Activated naive CD4-positive, alpha-beta T cell (primary cell): Measurements from ENCODE around the gene SAMD11.
"Not testable (repeated sequence)": the region's sequence is repeated elsewhere in the genome, so short reads cannot be mapped to it uniquely, and the experiment has no call there.

Source experiments
- DNase-seq, 4 experiments: peaks; one replicate each; lab custom pipeline; 2025; lab: John Stamatoyannopoulos, UW

The SAMD11 gene

DNA sequence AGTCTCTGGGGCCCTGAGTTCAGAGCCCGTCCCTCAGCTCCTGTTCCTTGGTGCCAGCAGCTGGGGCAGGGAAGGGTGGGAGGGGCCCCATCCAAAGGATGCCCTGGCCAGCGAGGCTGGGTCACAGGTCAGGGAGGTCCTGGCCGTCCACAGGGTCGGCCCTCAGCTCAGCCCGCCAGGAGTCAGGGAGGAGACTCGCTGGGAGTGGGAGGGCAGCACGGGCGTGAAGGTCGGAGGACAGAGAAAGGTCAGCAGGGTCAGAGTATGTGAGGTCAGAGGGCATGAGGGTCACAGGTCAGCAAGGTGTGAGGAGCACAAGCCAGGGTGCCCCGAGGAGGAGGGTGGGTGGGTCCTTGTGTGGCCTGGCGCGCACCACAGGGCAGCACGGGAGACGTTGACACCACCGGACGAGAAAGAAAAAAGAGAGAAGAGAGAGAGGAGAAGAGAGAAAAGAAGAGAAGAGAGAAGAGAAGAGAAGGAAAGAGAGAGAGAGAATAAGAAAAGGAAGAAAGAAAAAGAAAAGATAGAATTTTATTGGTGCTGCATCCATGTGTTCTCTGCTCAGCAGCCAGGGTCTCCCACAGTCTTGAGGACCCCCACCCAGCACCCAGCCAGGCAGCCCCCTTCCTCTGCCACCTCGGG lies 51.1 kb downstream of the SAMD11 start:
- DNase-seq: no peak

DNA sequence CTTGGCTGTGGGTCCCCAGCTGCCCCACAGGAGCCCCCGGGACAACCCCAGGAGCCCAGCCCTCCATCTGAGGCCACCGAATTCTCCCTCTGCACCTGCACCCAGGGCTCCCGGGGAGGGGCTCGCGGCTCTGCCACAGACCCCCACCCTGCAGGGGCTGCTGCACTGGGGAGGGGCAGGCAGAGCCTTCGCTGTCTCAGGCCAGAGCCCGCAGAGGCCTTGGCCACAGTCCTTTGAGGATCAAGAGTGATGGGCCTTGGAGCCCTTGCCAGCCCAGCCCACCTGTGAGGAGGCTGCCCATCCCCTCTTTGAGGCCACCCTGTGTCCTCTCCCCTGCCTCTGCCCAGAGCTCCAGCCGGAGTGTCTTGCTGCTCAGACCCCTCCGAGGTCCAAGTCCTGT lies 51.6 kb downstream of the SAMD11 start:
- DNase-seq: no peak

DNA sequence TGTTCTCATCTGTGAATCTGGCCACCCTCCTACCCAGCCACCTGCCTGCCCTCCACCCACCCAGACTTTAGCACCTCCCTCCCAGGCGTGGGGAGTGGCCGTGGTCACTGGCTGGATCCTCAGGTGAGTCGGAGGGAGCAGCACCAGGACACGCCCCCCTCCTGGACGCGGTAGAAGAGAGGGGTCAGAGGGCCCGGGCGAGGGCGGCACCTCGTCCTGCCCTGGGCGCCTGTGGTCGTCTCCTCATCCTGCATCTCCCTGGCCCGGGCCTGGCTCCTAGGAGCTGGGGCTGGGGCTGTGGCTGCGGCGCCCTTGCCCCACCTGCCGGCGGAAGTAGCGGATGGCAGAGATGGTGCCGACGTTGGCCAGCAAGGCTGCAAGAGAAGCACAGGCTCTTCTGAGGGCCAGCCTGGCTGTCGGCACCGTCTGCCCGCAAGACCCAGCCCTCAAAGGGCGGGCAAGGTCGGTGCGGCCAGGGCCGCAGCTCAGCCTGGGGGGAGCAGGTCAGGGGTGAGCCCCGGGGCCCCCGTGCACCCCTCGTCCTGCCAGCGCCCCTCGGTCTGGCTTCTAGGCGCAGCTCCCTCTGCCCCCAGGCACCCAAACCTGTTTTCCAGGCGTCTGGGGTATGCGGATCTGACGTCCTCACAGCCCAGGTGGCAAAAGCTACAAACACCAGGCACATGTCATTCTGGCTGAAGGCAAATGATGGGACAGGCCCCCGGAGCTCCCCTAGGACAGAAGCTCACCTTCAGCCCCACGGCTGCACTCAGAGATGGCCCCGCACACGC lies 52.4 kb downstream of the SAMD11 start:
- peak in 2 of 4 experiments; percentile 42 to 63 for DNase-seq

DNA sequence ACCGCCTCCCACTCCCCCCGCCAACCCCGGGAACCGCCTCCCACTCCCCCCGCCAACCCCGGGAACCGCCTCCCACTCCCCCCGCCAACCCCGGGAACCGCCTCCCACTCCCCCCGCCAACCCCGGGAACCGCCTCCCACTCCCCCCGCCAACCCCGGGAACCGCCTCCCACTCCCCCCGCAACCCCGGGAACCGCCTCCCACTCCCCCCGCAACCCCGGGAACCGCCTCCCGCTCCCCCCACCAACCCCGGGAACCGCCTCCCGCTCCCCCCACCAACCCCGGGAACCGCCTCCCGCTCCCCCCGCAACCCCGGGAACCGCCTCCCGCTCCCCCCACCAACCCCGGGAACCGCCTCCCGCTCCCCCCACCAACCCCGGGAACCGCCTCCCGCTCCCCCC lies 53.1 kb downstream of the SAMD11 start:
- not testable (repeated sequence) for DNase-seq

DNA sequence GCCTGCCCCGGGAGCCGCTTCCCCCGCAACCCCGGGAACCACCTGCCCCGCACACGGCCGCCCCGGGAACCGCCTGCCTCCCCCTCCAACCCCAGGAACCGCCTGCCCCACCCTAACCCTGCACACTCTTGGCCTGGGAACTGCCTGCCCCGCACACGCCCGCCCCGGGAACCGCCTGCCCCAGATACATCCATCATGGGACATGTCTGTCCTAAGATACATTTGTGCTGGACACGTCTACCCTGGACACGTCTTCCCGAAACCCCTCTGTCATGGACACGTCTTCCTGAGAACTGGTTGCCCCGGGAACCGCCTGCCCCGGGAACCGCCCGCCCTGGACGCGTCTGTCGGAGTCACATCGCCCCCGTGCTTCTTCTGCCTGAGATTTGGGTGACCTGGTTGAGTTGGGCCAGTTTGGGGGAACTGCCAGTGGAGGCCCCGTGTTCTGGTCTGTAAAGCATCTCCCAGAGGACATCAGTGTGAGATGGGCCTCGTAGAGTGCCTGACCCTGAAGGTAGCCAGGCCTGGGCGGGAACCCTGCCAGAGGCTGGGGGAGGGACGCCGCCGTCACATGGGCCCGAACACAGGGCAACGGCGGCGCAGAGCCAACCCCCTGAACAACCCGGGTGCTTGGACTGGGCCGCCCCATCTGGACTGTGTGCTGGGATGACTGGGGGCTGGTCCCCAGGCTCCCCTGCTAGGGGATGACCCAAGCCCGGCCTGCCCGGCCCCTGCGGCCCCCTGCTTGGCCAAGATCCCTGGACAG lies 54.5 kb downstream of the SAMD11 start:
- no peak for DNase-seq

DNA sequence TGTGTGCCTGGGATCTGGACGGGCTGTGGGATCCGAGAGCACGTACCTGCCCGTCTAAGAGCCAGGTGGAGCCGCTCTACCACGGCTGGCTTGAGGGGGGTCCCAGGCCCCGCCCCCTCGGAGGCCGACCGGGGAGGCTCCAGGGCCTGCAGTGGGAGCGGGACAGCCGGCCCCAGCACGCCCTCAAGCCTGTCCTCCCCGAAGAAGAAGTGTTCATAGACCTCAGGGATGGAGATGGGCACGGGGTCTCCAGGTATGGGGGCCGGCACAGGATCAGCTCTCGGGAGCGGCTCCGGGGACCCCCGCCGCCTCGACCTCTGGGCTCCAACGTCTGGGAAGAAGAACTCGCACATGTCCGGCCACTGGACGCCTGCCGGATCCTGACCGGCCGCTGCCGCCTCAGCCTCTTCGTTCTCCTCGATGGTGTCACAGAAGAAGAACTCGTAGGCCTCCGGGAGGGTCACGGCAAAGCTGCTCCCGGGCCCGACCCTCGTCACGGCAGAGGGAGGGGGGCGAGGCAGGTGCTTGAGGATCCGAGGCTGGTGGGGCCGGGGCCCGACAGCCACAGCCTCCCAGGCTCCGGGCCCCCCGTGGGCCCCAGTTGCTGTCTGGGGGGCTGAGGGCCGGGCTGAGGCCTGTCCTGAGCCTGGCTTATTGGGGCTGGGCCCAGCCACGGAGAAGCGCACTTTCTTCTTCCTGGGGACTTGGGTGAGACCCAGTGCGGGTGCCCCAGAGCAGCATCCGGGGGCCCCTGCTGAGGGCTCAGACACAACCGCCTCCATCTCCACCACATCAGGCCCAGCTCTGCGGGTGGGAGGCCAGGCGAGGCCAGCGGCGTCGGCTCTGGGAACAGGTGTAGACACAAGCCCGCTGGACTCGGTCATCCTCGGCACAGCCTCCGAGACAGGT lies 55.4 kb downstream of the SAMD11 start:
- DNase-seq: no peak

DNA sequence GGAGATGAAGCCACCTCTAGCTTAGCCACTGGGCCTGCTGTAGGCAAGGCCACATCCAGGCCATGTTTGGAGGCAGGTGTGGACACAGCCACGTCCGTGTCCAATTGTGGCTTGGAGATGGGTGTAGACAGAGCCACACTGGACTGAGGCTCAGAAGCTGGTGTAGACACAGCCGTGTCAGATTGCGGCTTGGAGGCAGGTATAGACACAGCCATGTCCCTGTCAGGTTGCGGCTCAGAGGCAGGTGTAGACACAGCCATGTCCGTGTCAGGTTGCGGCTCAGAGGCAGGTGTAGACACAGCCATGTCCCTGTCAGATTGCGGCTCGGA lies 56.0 kb downstream of the SAMD11 start:
- no peak for DNase-seq

DNA sequence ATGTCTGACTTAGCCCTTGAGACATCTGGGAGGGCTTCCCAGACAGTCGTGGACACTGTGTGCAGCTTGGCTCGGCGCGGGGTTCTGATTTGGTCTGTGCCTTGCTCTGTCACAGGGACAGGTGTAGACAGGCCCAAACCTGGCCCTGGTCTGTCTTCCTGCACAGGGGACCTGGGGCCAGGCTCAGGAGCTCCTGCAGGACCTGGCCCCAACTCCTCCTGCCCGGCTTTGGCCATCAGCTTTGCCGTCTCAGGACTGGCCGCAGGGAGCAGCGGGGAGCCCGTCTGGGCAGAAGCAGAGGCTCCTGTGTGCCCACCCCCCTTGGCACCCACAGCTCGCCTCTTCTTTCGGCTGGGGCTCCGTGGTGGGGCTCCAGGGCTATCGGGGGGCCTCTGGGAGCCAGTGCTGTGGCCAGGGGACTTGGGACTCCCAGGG lies 56.4 kb downstream of the SAMD11 start:
- DNase-seq: no peak

DNA sequence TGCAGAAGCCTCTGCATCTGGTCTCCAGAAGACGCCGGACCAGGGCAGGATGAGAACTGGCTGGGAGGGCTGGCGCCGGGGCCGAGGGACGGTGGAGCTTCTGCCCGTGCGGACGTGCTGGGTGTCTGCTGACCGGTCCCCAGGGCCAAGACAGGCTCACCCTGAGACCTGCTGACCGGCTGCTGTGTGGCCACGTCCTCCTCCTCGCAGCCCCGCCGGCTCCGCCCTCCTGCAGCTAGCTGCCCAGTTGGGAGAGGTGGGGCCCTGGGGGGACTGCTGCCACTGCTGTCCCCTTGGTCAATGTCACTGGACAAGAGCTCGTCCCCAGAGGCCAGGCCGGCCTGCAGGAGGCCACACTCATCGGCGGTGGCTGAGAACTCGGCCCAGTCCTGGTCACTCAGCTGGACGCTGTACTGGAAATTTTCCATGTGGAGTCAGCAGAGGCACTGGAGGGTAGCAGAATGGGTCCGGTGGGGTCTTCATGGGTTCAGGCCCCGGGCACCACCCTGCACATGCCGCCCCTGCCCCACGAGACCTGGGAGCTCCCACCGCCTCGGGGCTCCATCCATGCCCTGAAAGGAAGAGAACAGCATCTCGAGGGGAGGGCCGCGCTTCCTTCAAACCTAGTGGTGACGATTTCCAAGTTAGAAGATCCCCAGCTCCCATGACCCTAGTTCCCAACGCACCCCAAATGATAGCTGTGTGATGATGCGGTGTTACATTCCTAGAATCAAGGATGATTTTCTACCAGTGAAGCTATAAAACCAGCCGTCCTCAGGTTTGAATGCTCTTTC lies 57.1 kb downstream of the SAMD11 start:
- no peak for DNase-seq

DNA sequence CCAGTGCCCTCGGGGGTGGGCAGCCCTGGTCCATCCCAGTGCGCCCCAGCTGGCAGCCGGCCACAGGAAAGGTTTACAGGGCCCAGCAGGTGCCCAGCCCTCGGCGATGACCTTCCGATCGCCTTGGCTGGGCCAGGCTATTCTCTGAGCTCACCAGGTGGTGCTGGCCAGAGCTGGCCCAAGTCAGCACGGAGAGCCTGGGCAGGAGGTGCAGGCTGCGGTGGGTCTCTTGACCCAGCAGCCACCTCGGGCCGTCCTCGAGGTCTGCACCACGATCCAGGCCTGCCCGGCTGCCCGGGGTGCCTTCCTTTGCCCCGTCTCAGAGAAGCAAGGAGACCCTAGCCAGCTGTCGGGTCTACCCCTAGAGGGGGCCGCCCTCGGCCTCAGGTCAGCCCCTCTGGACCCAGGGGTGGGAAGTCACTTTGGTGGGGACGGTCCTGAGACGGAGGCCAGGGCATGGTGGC lies 57.8 kb downstream of the SAMD11 start:
- no peak for DNase-seq

DNA sequence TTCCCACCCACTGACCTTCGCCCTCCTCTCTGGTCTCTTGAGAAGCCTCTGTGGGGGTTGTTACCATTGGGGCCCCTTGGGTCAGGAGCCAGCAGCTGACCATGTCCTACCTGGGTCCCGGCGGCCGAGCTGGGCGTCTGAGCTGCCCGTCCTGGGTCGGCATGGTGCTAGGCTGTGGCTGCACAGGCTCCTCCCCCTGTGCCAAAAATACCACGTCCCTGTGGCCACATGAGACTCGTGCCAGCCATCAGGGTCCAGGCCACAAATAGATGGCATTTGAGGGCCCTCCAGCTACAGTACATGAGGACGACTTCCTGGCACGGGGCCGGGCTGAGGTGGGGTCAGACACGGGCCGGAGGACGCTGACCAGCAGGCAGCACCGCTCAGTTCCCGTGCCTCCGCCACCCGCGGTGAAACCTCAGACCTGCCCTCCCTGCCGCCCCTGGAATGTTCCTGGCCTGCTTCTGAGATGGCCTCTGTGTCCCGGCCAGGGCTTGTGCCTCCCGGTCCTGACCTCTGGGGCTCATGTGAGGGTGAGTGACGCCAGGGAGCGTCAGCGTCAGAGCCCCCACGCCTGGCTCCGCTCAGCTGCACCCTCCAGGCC lies 58.3 kb downstream of the SAMD11 start, which contains the start of gene PERM1:
TSS of gene PERM1 (minus strand) at position 139 of the 604 bp plus-strand sequence. CDS start 1,064 bp downstream, outside the sequence.
- DNase-seq: no peak

DNA sequence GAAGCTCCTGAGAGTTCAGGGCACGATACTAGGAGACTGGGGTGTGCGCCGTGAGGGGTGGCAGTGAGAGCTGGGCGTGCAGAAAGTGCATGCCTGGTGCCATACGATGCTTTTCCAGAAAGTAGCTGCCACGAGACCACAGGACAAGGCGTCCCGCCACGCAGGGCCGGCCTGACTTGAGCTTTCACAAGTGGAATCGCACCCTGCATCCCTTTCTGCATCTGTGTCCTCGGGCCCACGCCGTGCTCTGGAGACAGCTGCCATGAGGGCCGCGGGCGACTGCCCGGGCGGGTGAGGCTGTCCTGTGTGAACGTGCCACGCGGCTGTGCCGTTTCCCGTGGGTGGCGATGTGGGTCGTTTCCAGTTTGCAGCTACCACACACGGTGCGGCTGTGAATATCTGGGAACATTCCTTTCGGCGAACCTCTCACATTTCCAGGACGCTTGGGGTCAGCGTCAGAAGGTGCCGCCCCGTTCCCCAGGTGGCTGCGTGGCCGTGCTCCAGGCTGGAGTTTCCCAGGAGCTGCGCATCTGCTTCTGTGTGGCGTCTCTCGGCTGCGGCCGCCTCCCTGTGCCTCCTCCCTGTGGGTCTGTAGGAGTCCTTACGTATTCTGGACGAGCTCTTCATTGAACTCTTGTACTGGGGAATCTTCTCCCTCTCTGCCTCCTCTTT lies 59.2 kb downstream of the SAMD11 start:
- DNase-seq: no peak

DNA sequence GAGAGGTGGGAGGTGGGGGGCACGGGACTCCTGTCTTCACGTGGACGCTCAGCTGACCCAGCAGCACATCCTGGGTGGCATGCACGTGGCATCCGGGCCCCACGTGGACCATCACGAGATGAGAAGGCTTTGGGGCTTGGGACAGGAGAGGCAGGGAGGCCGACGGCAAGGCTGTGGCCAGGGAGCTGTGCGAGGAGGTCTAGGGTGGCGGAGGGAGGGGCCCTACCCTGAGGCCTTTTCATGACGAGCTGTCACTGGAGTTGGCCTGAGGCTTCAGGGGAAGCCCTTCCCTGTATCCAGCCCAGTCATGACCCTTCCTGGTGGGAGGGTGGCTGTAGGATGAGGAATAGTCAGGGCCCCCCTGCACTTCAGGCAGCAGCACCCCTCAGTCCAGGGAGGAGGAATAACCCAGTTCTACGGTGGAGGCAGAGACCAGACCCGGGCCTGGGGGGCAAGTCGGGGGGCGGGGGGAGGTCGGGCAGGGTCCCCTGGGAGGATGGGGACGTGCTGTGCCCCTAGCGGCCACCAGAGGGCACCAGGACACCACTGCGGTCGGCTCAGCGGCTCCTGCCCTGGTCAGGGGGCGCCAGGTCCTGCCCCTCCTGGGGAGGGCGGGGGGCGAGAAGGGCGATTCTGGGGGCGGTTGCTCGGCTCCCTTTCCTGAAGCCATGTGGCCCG lies 60.2 kb downstream of the SAMD11 start:
- peak in 3 of 4 experiments; percentile 38 to 66 (median 46) for DNase-seq

DNA sequence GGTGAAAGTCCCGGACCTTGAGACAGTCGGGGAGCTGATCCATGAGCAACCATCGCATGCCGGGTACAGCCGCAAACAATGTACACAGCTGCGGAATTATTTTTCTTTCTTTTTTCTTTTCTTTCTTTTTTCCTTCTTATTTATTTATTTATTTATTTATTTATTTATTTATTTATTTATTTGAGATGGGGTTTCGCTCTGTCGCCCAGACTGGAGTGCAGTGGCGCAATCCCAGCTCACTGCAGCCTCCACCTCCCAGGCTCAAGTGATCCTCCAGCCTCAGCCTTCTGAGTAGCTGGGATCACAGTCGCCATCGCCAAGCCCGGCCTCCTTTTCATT lies 60.7 kb downstream of the SAMD11 start:
- DNase-seq: no peak

DNA sequence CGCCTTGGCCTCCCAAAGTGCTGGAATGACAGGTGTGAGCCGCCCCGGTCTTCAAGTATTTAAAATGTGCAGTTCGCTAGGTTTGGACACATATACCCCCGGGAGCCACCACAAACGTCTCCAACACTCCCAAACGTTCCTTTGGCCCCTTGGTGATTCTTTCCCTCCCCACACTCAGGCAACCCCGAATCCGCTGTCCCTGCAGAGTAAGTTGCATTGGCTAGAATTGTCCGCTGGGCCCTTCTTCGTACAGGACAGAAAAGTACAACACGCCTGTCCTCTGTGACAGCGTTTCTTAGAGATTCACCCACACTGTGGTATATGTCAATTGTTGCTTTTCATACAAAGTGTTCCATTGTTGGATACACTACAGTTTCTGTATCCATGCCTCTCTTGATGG lies 61.4 kb downstream of the SAMD11 start:
- no peak for DNase-seq

DNA sequence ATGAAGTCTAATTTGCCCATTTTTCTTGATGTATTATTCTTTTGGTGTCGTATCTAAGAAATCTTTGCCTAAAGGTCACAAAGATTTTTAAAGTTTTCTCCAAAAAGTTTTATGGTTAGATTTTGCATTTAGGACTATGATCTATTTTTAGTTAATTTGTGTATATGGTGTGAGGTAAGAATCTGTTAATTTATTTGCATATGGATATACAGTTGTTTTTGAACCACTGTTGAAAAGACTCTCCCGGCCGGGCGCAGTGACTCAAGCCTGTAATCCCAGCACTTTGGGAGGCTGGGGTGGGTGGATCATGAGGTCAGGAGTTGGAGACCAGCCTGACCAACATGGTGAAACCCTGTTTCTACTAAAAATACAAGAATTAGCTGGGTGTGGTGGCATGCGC lies 64.3 kb downstream of the SAMD11 start:
- not testable (repeated sequence) for DNase-seq

DNA sequence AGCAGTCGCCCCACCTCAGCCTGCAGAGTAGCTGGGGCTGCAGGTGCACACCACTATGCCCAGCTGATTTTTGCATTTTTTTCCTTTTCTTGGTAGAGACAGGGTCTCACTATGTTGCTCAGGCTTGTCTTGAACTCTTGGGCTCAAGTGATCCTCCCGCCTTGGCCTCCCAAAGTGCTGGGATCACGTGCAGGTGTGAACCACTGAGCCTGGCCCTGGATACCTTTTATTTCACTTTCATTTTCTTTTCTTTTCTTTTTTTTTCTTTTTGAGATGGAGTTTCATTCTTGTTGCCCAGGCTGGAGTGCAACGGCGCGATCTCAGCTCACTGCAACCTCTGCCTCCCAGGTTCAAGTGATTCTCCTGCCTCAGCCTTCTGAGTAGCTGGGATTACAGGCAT lies 67.6 kb downstream of the SAMD11 start:
- not testable (repeated sequence) for DNase-seq

DNA sequence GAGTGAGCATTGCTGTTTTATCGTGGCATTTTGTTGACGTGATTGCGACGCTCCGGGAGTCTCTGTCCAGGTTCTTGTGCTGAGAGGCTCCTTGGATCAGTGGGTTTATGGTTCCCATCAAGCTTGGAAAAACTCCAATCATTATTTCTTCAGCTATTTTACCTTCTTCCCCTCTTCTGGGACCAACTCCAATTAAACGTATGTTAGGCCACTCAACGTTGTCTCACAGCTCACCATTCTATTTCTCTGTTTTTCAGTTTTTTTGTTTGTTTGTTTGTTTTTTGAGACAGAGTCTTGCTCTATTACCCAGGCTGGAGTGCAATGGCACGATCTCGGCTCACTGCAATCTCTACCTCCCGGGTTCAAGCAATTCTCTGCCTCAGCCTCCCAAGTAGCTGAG lies 68.2 kb downstream of the SAMD11 start:
- no peak for DNase-seq

DNA sequence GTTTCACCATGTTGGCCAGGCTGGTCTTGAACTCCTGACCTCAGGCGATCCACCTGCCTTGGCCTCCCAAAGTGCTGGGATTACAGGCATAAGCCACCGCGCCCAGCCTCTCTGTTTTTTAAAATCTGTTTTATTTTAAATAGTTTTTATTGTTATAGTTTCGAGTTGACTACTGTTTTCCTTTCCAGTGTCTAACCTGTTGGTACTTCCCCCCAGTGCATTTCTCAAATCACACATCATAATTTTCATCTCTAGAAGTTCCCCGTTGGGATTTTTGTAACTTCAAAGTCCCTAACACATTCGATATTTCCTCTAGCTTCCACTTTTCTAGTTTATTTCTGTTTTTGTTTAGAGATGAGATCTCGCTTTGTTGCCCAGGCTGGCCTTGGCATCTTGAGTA lies 68.6 kb downstream of the SAMD11 start:
- no peak for DNase-seq
